Lung (tissue), 12 donors: ENCODE data around the gene RXRG. TPM values are rescaled to one million over a fixed set of nuclear protein-coding genes. Genes with fewer than 3 reads are reported as not detected.

Source experiments
- ATAC-seq: fragments of 200-7000 bp; cut with Tn5 transposase; one replicate; pipeline ENCODE4 v1.9.1; 2020; ENCODE audit warnings: moderate number of reproducible peaks; ENCODE audit not compliant: insufficient read depth, low FRiP score
- DNase-seq, 3 donors: peaks; one replicate each; pipeline ENCODE4 v3.0.0-alpha.2; 2013 to 2017
- H3K27ac ChIP-seq, 2 donors: one replicate each; pipeline ENCODE4 v1.5.1; 2013; ENCODE audit warnings: mild to moderate bottlenecking in 2 of 2, moderate library complexity in 2 of 2, control low read depth in 1 of 2, inconsistent platforms in 1 of 2, low read depth in 1 of 2, low read length in 1 of 2
- H3K27me3 ChIP-seq, 3 donors: one replicate each; pipeline ENCODE4 v1.5.1; 2013; ENCODE audit warnings: low read length in 2 of 3; ENCODE audit not compliant: control insufficient read depth in 3 of 3, insufficient read depth in 3 of 3
- H3K36me3 ChIP-seq, 4 donors: one replicate each; pipeline ENCODE4 v1.5.1; 2013; ENCODE audit warnings: low read length in 4 of 4, mild to moderate bottlenecking in 1 of 4, moderate library complexity in 1 of 4; ENCODE audit not compliant: control insufficient read depth in 4 of 4, insufficient read depth in 4 of 4
- H3K4me1 ChIP-seq, 5 donors: one replicate each; pipeline ENCODE4 v1.5.1; 2013; ENCODE audit warnings: low read length in 5 of 5, mild to moderate bottlenecking in 2 of 5, moderate library complexity in 1 of 5; ENCODE audit not compliant: control insufficient read depth in 5 of 5, insufficient read depth in 5 of 5
- H3K4me3 ChIP-seq: one replicate; pipeline ENCODE4 v1.5.1; 2013; ENCODE audit warnings: mild to moderate bottlenecking, control low read depth, moderate library complexity
- H3K9ac ChIP-seq, 2 donors: one replicate each; pipeline ENCODE4 v1.5.1; 2013; ENCODE audit warnings: low read length in 2 of 2, control low read depth in 1 of 2; ENCODE audit not compliant: insufficient read depth in 1 of 2
- H3K9me3 ChIP-seq, 4 donors: one replicate each; pipeline ENCODE4 v1.5.1; 2013; ENCODE audit warnings: low read length in 3 of 4, mild to moderate bottlenecking in 1 of 4, moderate library complexity in 1 of 4; ENCODE audit not compliant: control insufficient read depth in 4 of 4, insufficient read depth in 3 of 4
- CTCF ChIP-seq: IDR thresholded peaks from 2 replicates; pipeline ENCODE4 v1.5.1; 2012; ENCODE audit warnings: mild to moderate bottlenecking; ENCODE audit errors: control extremely low read depth, extremely low read depth
- WGBS, 2 donors: extraction: QIAGEN DNeasy Blood & Tissue Kit; methylation state at CpG; one replicate each; pipeline ENCODE4 v1.1.7; 2013; 5-methylcytosine and 5-hydroxymethylcytosine counted together
- polyA plus RNA-seq, 2 donors: library from polyadenylated mRNA; stranded (reverse); fragments of 200-250 nt; gene quantifications; one replicate each; pipeline ENCODE4 v1.2.1, GENCODE V29; 2013
- total RNA-seq, 2 donors: library from RNA; depleted of rRNA in 1 of 2; stranded (reverse); fragments of >200 nt in 1 of 2; gene quantifications; one replicate each; pipeline ENCODE4 v1.2.1, GENCODE V29; 2014 to 2021
- donor health status: control.
- donor health status: control.
- donor health status: Bipolar disorder and iron deficiency.
- donor health status: healthy.
- donor health status: DM: yes; HTN: yes; CAD: no.

The RXRG gene
- total and polyA plus RNA-seq, 4 donors, result 0.55 to 3.0 (median 1.7) TPM

- H3K36me3 ChIP-seq, result no peaks in the 10 kb centered on the region
- no peak overlapping the region for H3K9ac ChIP-seq
- no peak overlapping the region for H3K27ac ChIP-seq
- peaks cover 0 to 10% (median 4%) of the 10 kb centered on the region in 5 donors for H3K4me1 ChIP-seq
- 43 to 61% methylated on average over 1 of the region's 1 CpG for WGBS, 2 donors
- H3K9me3 ChIP-seq, result peaks cover 0 to 2% (median 0%) of the 10 kb centered on the region in 4 donors
- ATAC-seq, result no peak
- DNase-seq, result no peak
- H3K27me3 ChIP-seq, result no peaks in the 10 kb centered on the region
- TF ChIP-seq CTCF, result no peak
- no peak overlapping the region for H3K4me3 ChIP-seq
These were observed 43.0 kb upstream of the RXRG start for GRCh38 chr1:165487921-165488320.

GRCh38 chr1:165486663-165487062 is 41.7 kb upstream of the RXRG start:
- ATAC-seq, result no peak
- no peaks in the 10 kb centered on the region for H3K27me3 ChIP-seq
- TF ChIP-seq CTCF, result no peak

GRCh38 chr1:165485716-165486115 is 40.8 kb upstream of the RXRG start:
- 84 to 85% methylated on average over 5 of the region's 5 CpGs for WGBS, 2 donors
- ATAC-seq (no peak), DNase-seq (no peak)
- peaks cover 0 to 10% (median 4%) of the 10 kb centered on the region in 5 donors for H3K4me1 ChIP-seq
- no peak overlapping the region for H3K4me3 ChIP-seq
- H3K27me3 ChIP-seq, result no peaks in the 10 kb centered on the region
- H3K9ac ChIP-seq, result no peak overlapping the region
- TF ChIP-seq CTCF, result no peak
- no peak overlapping the region for H3K27ac ChIP-seq
- H3K9me3 ChIP-seq, result peaks cover 0 to 2% (median 0%) of the 10 kb centered on the region in 4 donors
- H3K36me3 ChIP-seq, result no peaks in the 10 kb centered on the region

More at GRCh38 chr1:165486663-165487062, 41.7 kb upstream of the RXRG start:
- 70 to 72% methylated on average over 3 of the region's 3 CpGs for WGBS, 2 donors
- H3K4me1 ChIP-seq, result peaks cover 0 to 10% (median 4%) of the 10 kb centered on the region in 5 donors
- DNase-seq, result peak in 1 of 3 donors; percentile 34
- no peaks in the 10 kb centered on the region for H3K36me3 ChIP-seq
- H3K27ac ChIP-seq, result no peak overlapping the region
- H3K4me3 ChIP-seq, result no peak overlapping the region
- H3K9ac ChIP-seq, result no peak overlapping the region
- peaks cover 0 to 2% (median 0%) of the 10 kb centered on the region in 4 donors for H3K9me3 ChIP-seq

- Histone ChIP-seq H3K9ac (no peak overlapping the region), H3K27me3 (no peaks in the 10 kb centered on the region), H3K9me3 (no peaks in the 10 kb centered on the region), H3K27ac (no peak overlapping the region), H3K4me1 (peaks cover 0 to 10% (median 0%) of the 10 kb centered on the region in 5 donors), H3K4me3 (no peak overlapping the region), H3K36me3 (no peaks in the 10 kb centered on the region)
- ATAC-seq, result no peak
- TF ChIP-seq CTCF, result no peak
- no peak for DNase-seq
- WGBS, 2 donors, result 97% methylated on average over 1 of the region's 1 CpG
These were observed 39.6 kb upstream of the RXRG start for GRCh38 chr1:165484532-165484931.
